ENCODE data around the gene RFPL3. TPM values are rescaled to one million over a fixed set of nuclear protein-coding genes. Genes with fewer than 3 reads are reported as not detected.

RFPL3 gene
- total and polyA plus RNA-seq, 12 donors = not detected

DNA sequence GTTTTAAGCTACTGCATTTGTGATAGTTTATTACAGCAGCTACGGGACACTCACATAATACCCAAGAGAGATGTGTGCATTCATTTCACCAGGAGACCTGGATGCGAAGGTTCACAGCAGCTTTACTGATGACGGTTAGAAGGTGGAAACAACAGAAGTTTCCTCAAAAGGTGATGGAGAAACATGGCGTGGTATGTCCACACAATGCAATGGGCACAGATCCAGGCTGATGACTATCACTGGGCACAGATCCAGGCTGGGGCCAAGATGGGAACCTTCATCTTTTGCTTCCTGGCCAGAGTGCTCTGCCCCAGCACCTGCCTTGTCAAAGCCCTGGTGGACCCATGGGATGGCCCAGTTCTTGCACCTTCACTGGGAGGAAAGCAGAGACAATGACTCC is 30.6 kb upstream of the RFPL3 start:
- no peak overlapping the region for H3K27ac ChIP-seq
- no peaks in the 10 kb centered on the region for H3K27me3 ChIP-seq
- H3K4me1 ChIP-seq = peaks cover 0 to 7% (median 0%) of the 10 kb centered on the region in 9 donors
- TF ChIP-seq, protein P1, sequence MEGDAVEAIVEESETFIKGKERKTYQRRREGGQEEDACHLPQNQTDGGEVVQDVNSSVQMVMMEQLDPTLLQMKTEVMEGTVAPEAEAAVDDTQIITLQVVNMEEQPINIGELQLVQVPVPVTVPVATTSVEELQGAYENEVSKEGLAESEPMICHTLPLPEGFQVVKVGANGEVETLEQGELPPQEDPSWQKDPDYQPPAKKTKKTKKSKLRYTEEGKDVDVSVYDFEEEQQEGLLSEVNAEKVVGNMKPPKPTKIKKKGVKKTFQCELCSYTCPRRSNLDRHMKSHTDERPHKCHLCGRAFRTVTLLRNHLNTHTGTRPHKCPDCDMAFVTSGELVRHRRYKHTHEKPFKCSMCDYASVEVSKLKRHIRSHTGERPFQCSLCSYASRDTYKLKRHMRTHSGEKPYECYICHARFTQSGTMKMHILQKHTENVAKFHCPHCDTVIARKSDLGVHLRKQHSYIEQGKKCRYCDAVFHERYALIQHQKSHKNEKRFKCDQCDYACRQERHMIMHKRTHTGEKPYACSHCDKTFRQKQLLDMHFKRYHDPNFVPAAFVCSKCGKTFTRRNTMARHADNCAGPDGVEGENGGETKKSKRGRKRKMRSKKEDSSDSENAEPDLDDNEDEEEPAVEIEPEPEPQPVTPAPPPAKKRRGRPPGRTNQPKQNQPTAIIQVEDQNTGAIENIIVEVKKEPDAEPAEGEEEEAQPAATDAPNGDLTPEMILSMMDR (IDR thresholded peaks at IDR 0.05) = no peak
- DNase-seq = no peak
- 64 to 81% methylated on average over 4 of the region's 4 CpGs for WGBS, 2 donors
- ATAC-seq = no peak
- peaks cover 0 to 10% (median 0%) of the 10 kb centered on the region in 11 donors for H3K9me3 ChIP-seq
- intact Hi-C loops (cut with DNase I) = no loop called here
- H3K36me3 ChIP-seq = no peaks in the 10 kb centered on the region
- no peak overlapping the region for H3K4me3 ChIP-seq

DNA sequence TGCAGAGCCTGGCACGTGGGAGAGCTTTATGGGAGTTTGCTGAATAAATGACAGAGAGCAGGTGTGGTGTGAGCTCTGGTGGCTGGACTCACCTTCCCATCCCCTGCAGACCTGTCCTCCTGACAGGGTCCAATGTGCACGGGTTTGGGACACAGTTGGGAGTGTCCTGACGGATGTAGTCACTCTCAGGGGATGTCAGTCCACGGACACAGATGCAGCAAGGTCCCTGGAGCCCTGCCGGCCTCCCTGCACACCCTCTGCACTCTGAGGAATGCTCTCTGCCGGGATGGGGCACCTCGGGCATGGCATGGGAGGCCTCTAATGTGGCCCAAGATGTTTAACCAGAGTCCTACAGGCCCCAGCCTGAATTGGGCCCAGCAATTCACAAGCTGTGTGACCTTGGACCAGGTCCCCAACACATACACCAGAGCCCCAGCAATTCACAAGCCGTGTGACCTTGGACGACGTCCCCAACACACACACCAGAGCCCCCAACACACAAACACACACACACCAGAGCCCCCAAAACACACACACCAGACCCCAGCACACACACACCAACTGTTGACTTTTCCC is 30.0 kb upstream of the RFPL3 start:
- no peak for DNase-seq
- Histone ChIP-seq H3K27me3 (no peaks in the 10 kb centered on the region), H3K36me3 (no peaks in the 10 kb centered on the region), H3K4me1 (peaks cover 0 to 9% (median 0%) of the 10 kb centered on the region in 9 donors), H3K27ac (no peak overlapping the region), H3K4me3 (no peak overlapping the region), H3K9me3 (peaks cover 0 to 10% (median 0%) of the 10 kb centered on the region in 11 donors)
- ATAC-seq = no peak
- TF ChIP-seq, protein P1 (IDR thresholded peaks at IDR 0.05) = no peak
- intact Hi-C loops (cut with DNase I) = no loop called here
- WGBS, 2 donors = 82 to 87% methylated on average over 10 of the region's 10 CpGs

- DNase-seq = no peak
Observed at GRCh38 chr22:32328306-32329201, 29.1 kb upstream of the RFPL3 start.

DNA sequence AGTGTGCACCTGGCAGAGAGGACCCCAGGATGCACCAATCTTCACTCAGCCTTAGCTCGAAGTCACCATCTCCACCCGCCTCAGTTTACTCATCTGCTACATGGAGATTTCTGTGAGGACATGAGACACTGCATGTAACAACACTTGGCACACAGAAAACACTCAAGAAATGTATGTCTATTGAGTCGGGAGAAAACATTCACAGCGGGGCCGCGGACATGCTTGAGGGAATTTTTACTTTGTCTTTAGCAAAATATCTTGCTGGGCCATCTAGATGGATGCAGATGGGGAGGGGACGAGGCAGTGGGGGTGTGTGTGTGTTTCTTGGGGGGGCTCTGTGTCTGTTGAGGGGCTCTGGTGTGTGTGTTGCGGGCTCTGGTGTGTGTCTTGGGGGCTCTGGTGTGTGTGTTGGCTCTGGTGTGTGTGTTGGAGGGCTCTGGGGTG is 28.4 kb upstream of the RFPL3 start:
- Histone ChIP-seq H3K36me3 (no peaks in the 10 kb centered on the region), H3K4me1 (peaks cover 0 to 11% (median 0%) of the 10 kb centered on the region in 9 donors), H3K27ac (no peak overlapping the region), H3K27me3 (no peaks in the 10 kb centered on the region), H3K4me3 (no peak overlapping the region), H3K9me3 (peaks cover 0 to 10% (median 0%) of the 10 kb centered on the region in 11 donors)
- TF ChIP-seq, protein P1 (IDR thresholded peaks at IDR 0.05) = no peak
- DNase-seq (no peak), ATAC-seq (no peak)
- intact Hi-C loops (cut with DNase I) = no loop called here
- 90% methylated on average over 8 of the region's 8 CpGs for WGBS, 2 donors

More at GRCh38 chr22:32328306-32329201, 29.1 kb upstream of the RFPL3 start:
- TF ChIP-seq, protein P1 (IDR thresholded peaks at IDR 0.05) = no peak
- Histone ChIP-seq H3K4me3 (no peak overlapping the region), H3K4me1 (peaks cover 0 to 9% (median 0%) of the 10 kb centered on the region in 9 donors), H3K36me3 (no peaks in the 10 kb centered on the region), H3K9me3 (peaks cover 0 to 10% (median 0%) of the 10 kb centered on the region in 11 donors), H3K27ac (no peak overlapping the region), H3K27me3 (no peaks in the 10 kb centered on the region)
- 85 to 96% methylated on average over 8 of the region's 8 CpGs for WGBS, 2 donors
- no peak for ATAC-seq
- intact Hi-C loops (cut with DNase I) = no loop called here
